ENCODE measurements around the gene ALPL. TPM values are rescaled to one million over a fixed set of nuclear protein-coding genes. Genes with fewer than 3 reads are reported as not detected.
A peak's percentile ranks its signal among the peaks of the same experiment; 100 is the strongest.

The ALPL gene
- total and polyA plus RNA-seq, 4 experiments from 2014 or later, result not detected

- no peak for DNase-seq
- Mint-ChIP-seq H3K9me3 (no peaks in the 10 kb centered on the region), H3K27ac (no peak overlapping the region), H3K27me3 (peaks cover 0 to 2% of the 10 kb centered on the region in 2 donors), H3K4me3 (no peak overlapping the region), H3K36me3 (no peaks in the 10 kb centered on the region), H3K4me1 (no peaks in the 10 kb centered on the region)
- intact Hi-C loops (cut with micrococcal nuclease), result no loop called here
- POLR2A ChIA-PET (ENCODE audit: partially characterized antibody), result no interaction called here
- Histone ChIP-seq H3K4me1 (ENCODE audit: insufficient read depth, low read length) (no peaks in the 10 kb centered on the region), H3K4me3 (ENCODE audit: low read length in 2 of 2) (no peak overlapping the region), H3K9me3 (ENCODE audit: control insufficient read depth in 1 of 2, low read length in 2 of 2) (no peaks in the 10 kb centered on the region), H3K27me3 (ENCODE audit: insufficient read depth, low read length) (no peaks in the 10 kb centered on the region), H3K36me3 (ENCODE audit: insufficient read depth, low read length) (no peaks in the 10 kb centered on the region), H3K27ac (ENCODE audit: low read depth, low read length) (no peak overlapping the region)
- CTCF ChIA-PET (ENCODE audit: partially characterized antibody), result no interaction called here
Observed at GRCh38 chr1:21523297-21523813, 14.1 kb downstream of the ALPL start.

- Mint-ChIP-seq H3K4me1 (no peaks in the 10 kb centered on the region), H3K4me3 (no peak overlapping the region), H3K27ac (no peak overlapping the region), H3K9me3 (no peaks in the 10 kb centered on the region), H3K27me3 (peaks cover 0 to 2% of the 10 kb centered on the region in 2 donors), H3K36me3 (no peaks in the 10 kb centered on the region)
- no peak for DNase-seq
- Histone ChIP-seq H3K4me1 (ENCODE audit: insufficient read depth, low read length) (no peaks in the 10 kb centered on the region), H3K27ac (ENCODE audit: low read depth, low read length) (no peak overlapping the region), H3K27me3 (ENCODE audit: insufficient read depth, low read length) (no peaks in the 10 kb centered on the region), H3K4me3 (ENCODE audit: low read length in 2 of 2) (no peak overlapping the region), H3K9me3 (ENCODE audit: control insufficient read depth in 1 of 2, low read length in 2 of 2) (no peaks in the 10 kb centered on the region), H3K36me3 (ENCODE audit: insufficient read depth, low read length) (no peaks in the 10 kb centered on the region)
- ChIA-PET CTCF (ENCODE audit: partially characterized antibody) (no interaction called here), POLR2A (ENCODE audit: partially characterized antibody) (no interaction called here)
- intact Hi-C loops (cut with micrococcal nuclease), result no loop called here
Observed at GRCh38 chr1:21524220-21524619, 15.0 kb downstream of the ALPL start.

- no peaks in the 10 kb centered on the region for H3K27me3 ChIP-seq (ENCODE audit: insufficient read depth, low read length)
- no peaks in the 10 kb centered on the region for H3K4me1 ChIP-seq (ENCODE audit: insufficient read depth, low read length)
- no peaks in the 10 kb centered on the region for H3K9me3 ChIP-seq (ENCODE audit: control insufficient read depth in 1 of 2, low read length in 2 of 2)
- H3K36me3 ChIP-seq (ENCODE audit: insufficient read depth, low read length), result no peaks in the 10 kb centered on the region
- no peak overlapping the region for H3K27ac Mint-ChIP-seq
- no peak for DNase-seq
- no peak overlapping the region for H3K4me3 Mint-ChIP-seq
- intact Hi-C loops (cut with micrococcal nuclease), result no loop called here
- peaks cover 0 to 2% of the 10 kb centered on the region in 2 donors for H3K27me3 Mint-ChIP-seq
- no peaks in the 10 kb centered on the region for H3K4me1 Mint-ChIP-seq
- no peak overlapping the region for H3K27ac ChIP-seq (ENCODE audit: low read depth, low read length)
- ChIA-PET CTCF (ENCODE audit: partially characterized antibody) (no interaction called here), POLR2A (ENCODE audit: partially characterized antibody) (no interaction called here)
- H3K36me3 Mint-ChIP-seq, result no peaks in the 10 kb centered on the region
- H3K9me3 Mint-ChIP-seq, result no peaks in the 10 kb centered on the region
- H3K4me3 ChIP-seq (ENCODE audit: low read length in 2 of 2), result no peak overlapping the region
Observed at GRCh38 chr1:21524686-21525339, 15.6 kb downstream of the ALPL start.

GRCh38 chr1:21525340-21525717 lies 16.1 kb downstream of the ALPL start:
- no peak for DNase-seq
- CTCF ChIA-PET (ENCODE audit: partially characterized antibody), result no interaction called here
- no peak overlapping the region for H3K4me3 Mint-ChIP-seq
- no peaks in the 10 kb centered on the region for H3K4me1 Mint-ChIP-seq
- no peaks in the 10 kb centered on the region for H3K4me1 ChIP-seq (ENCODE audit: insufficient read depth, low read length)
- intact Hi-C loops (cut with micrococcal nuclease), result no loop called here
- H3K4me3 ChIP-seq (ENCODE audit: low read length in 2 of 2), result no peak overlapping the region
- H3K9me3 ChIP-seq (ENCODE audit: control insufficient read depth in 1 of 2, low read length in 2 of 2), result no peaks in the 10 kb centered on the region
- H3K27ac Mint-ChIP-seq, result no peak overlapping the region
- POLR2A ChIA-PET (ENCODE audit: partially characterized antibody), result no interaction called here
- no peak overlapping the region for H3K27ac ChIP-seq (ENCODE audit: low read depth, low read length)
- H3K36me3 Mint-ChIP-seq, result no peaks in the 10 kb centered on the region
- no peaks in the 10 kb centered on the region for H3K9me3 Mint-ChIP-seq
- H3K27me3 Mint-ChIP-seq, result peaks cover 0 to 7% of the 10 kb centered on the region in 2 donors
- no peaks in the 10 kb centered on the region for H3K36me3 ChIP-seq (ENCODE audit: insufficient read depth, low read length)
- no peaks in the 10 kb centered on the region for H3K27me3 ChIP-seq (ENCODE audit: insufficient read depth, low read length)

- no peak overlapping the region for H3K27ac Mint-ChIP-seq
- CTCF ChIA-PET (ENCODE audit: partially characterized antibody), result no interaction called here
Observed at GRCh38 chr1:21526441-21526840, 17.2 kb downstream of the ALPL start.

GRCh38 chr1:21530368-21531016 lies 21.3 kb downstream of the ALPL start:
- DNase-seq, result no peak
- Histone ChIP-seq H3K27ac (ENCODE audit: low read depth, low read length) (no peak overlapping the region), H3K4me1 (ENCODE audit: insufficient read depth, low read length) (no peaks in the 10 kb centered on the region), H3K9me3 (ENCODE audit: control insufficient read depth in 1 of 2, low read length in 2 of 2) (no peaks in the 10 kb centered on the region), H3K4me3 (ENCODE audit: low read length in 2 of 2) (no peak overlapping the region), H3K36me3 (ENCODE audit: insufficient read depth, low read length) (no peaks in the 10 kb centered on the region), H3K27me3 (ENCODE audit: insufficient read depth, low read length) (no peaks in the 10 kb centered on the region)
- ChIA-PET CTCF (ENCODE audit: partially characterized antibody) (interaction anchor here (0.6 kb wide), 1 partner anchor 9 kb away, joined by 3 read pairs; no protein-coding TSS in a partner anchor), POLR2A (ENCODE audit: partially characterized antibody) (no interaction called here)
- intact Hi-C loops (cut with micrococcal nuclease), result no loop called here
- H3K4me3 Mint-ChIP-seq, result no peak overlapping the region
- H3K27ac Mint-ChIP-seq, result peak overlapping the region in 1 of 7 donors; percentile 47
- no peaks in the 10 kb centered on the region for H3K36me3 Mint-ChIP-seq
- no peaks in the 10 kb centered on the region for H3K9me3 Mint-ChIP-seq
- peaks cover 6 to 23% of the 10 kb centered on the region in 2 donors for H3K27me3 Mint-ChIP-seq
- H3K4me1 Mint-ChIP-seq, result peaks cover 0 to 1% (median 0%) of the 10 kb centered on the region in 4 donors

More at GRCh38 chr1:21526441-21526840, 17.2 kb downstream of the ALPL start:
- POLR2A ChIA-PET (ENCODE audit: partially characterized antibody), result no interaction called here
- no peak overlapping the region for H3K4me3 ChIP-seq (ENCODE audit: low read length in 2 of 2)
- Mint-ChIP-seq H3K9me3 (no peaks in the 10 kb centered on the region), H3K27me3 (peaks cover 2 to 12% of the 10 kb centered on the region in 2 donors), H3K4me1 (no peaks in the 10 kb centered on the region), H3K4me3 (no peak overlapping the region), H3K36me3 (no peaks in the 10 kb centered on the region)
- no peaks in the 10 kb centered on the region for H3K4me1 ChIP-seq (ENCODE audit: insufficient read depth, low read length)
- intact Hi-C loops (cut with micrococcal nuclease), result no loop called here
- no peaks in the 10 kb centered on the region for H3K36me3 ChIP-seq (ENCODE audit: insufficient read depth, low read length)
- H3K27ac ChIP-seq (ENCODE audit: low read depth, low read length), result no peak overlapping the region
- no peaks in the 10 kb centered on the region for H3K27me3 ChIP-seq (ENCODE audit: insufficient read depth, low read length)
- no peak for DNase-seq
- H3K9me3 ChIP-seq (ENCODE audit: control insufficient read depth in 1 of 2, low read length in 2 of 2), result no peaks in the 10 kb centered on the region

GRCh38 chr1:21531241-21531640 lies 22.0 kb downstream of the ALPL start:
- ChIA-PET CTCF (ENCODE audit: partially characterized antibody) (no interaction called here), POLR2A (ENCODE audit: partially characterized antibody) (no interaction called here)
- Mint-ChIP-seq H3K4me3 (no peak overlapping the region), H3K36me3 (no peaks in the 10 kb centered on the region), H3K27ac (no peak overlapping the region), H3K27me3 (peaks cover 6 to 24% of the 10 kb centered on the region in 2 donors), H3K9me3 (no peaks in the 10 kb centered on the region), H3K4me1 (peaks cover 0 to 1% (median 0%) of the 10 kb centered on the region in 4 donors)
- Histone ChIP-seq H3K27me3 (ENCODE audit: insufficient read depth, low read length) (no peaks in the 10 kb centered on the region), H3K4me3 (ENCODE audit: low read length in 2 of 2) (no peak overlapping the region), H3K4me1 (ENCODE audit: insufficient read depth, low read length) (no peaks in the 10 kb centered on the region), H3K9me3 (ENCODE audit: control insufficient read depth in 1 of 2, low read length in 2 of 2) (no peaks in the 10 kb centered on the region), H3K36me3 (ENCODE audit: insufficient read depth, low read length) (no peaks in the 10 kb centered on the region), H3K27ac (ENCODE audit: low read depth, low read length) (no peak overlapping the region)
- no peak for DNase-seq
- intact Hi-C loops (cut with micrococcal nuclease), result no loop called here
